ENCODE measurements around the gene OR52K2.

DNA sequence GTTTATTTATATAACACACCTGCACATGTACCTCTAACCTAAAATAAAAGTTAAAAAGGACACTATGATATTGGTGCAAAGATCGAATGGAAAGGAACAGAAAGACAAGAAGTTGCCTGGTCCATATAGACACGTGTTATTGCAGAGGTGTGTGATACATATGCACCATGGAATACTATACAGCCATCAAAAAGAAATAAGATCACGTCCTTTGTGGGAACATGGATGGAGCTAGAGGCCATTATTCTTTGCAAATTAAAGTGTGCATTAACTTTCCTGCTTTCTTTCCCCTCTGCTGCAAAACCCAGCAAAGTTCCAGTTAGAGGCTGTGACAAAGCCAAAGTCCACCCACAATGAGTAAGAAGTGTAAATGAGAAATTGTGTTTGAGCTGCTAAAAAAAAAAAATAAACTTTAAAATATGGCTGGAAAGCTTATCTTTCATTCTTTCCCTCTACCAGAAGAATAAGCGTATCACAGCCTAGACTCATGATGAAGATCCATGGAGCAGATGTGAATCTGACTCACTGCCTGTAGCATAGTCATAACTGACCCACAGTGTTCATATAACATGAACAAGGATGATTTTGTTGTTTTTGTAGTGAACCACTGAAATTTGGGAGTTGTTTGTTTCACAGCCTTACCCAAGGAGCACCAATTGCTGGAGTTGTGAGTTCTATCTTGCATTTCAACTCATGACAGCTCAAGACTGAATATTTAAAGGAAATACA is 42.9 kb downstream of the OR52K2 start:
- no peak for TF ChIP-seq CTCF (IDR thresholded peaks at IDR 0.05)
- TF ChIP-seq POLR2AphosphoS5 (IDR thresholded peaks at IDR 0.05) = no peak
- no peak for TF ChIP-seq POLR2A (IDR thresholded peaks at IDR 0.05)
- TF ChIP-seq EP300 (IDR thresholded peaks at IDR 0.05) = no peak
